Measurements from ENCODE around the gene GNAO1.

The GNAO1 gene

DNA sequence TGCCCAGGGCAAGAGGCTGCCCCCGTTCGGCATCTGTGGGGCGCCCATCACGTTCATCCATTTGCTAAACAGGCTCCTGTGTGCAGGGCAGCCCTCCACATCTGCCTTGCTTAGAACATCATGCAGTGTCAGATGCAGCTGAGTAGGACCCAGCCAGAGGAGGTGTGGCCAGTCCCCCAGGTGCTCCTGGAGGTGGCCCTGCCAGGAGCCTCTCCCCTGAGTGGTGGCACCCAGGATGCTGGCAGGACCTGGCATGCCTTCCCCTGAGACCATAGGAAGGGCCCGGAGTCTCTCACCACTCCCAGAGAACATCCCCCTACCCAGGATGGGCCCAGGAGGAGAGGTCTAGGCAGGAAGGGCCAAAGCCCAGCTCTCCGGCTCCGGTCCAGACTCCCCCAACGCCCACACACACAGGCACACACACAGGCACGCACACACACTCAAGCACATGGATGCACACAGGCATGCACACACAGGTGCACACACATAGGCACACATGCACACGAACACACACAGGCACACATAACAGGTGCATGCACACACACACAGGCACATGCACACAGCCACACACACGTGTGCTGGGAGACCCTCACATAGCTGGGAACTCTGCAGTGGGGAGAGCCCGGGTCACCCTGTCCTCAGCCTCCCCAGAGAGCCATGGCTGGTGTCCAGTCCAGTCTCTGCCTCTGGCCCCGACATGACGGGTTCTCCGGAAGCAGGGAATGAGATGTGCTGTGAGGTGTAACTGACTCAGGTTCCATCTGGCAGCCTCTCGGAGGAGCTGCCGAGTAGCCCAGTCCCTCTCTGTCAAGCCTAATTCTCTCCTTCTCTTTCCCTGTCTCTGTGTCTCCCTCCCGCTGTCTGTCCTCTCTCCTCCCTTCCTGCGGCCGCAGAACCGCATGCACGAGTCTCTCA is 159.5 kb downstream of the GNAO1 start:
- DNase-seq (ENCODE audit: low read depth), result no peak

DNA sequence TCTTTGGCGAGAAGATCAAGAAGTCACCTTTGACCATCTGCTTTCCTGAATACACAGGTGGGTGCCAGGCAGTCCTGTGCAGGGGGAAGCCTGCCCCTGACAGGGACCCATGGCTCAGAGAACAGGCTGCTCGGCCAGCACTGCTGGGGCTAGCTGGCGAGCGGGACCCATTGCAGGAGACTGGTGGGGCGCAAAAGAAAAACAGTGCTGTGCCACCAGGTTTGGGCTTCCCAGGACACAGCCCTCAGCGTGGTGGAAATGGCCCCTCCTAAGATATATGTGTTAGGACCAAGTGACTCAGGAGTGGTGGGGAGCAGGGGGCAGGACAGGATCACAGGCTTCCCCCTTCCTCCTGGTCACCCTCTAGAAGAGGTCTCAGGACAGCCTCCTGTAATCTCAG is 160.2 kb downstream of the GNAO1 start:
- DNase-seq (ENCODE audit: low read depth), result no peak

DNA sequence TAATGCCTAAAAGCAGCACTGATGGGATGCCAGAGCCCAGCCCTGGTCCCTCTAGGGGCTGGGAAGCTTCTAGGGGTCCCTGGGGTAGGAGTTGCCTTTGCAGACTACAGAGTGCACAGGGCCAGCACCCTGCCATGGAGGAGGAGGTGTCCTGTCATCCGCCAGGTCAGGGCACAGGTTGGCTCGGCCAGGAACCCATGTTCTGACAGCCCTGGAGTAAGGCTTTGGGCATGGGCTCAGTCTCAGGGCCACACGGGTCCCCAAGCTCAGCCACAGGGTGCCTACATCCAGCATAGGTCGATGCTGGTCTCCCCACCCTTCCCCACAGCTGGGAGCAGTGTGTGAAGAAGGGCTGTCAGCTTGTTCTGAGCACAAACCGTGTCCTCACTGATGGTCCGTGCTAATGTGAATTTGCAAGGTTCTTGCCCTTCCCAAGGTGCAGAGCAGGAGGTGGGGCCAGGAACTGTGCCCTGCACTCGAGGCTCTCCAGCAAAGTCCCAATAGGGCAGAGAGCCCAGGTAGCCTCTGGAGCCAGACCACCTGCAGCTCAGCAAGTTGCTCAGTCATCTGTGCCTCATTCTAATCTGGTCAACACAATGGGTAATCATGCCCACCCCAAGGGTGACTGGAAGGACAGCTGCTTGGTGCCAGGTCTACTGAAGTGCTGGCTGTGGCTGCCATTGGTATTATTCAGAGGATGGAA is 161.2 kb downstream of the GNAO1 start:
- DNase-seq (ENCODE audit: low read depth), result no peak

DNA sequence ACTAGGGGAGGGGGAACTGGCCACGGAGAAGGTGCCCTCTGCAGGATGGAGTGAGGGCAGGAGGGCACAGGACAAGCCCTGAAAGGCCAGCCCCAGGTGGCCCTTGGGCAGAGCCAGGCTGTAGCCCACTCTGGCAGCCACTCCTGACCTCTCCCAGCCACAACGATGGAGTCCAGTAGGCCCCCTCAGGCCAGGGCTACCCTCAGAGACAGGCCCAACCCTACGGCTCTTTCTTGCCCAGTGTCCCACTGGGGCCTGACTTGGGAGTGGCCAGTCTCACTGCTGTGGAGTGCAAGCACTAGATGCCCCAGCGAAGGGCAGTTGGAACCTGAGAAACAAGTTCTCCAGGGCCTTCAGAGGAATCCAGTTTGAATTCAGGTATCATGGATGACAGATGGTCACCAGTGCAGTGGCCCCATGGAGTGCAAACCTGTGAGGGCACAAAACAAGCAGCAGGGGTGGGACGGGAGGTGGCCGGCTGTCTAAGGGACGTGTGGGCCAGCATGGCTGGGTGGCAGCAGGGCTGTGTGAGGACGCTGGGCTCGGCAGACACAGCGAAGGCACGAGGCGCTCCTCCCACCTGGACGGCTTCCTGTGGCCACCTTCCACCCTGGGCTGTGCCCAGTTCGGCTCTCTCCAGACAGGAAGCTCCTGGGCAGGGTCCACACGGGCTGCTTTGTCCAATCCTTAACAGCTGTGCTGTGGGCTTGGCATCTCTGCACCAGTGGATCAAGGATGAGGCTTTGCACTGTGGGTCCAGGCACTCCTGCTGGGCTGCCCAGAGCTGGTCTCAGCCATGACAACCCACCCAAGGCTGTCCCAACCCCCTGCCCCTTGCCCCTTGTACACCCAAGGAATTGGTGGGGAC is 162.0 kb downstream of the GNAO1 start:
- no peak for DNase-seq (ENCODE audit: low read depth)

DNA sequence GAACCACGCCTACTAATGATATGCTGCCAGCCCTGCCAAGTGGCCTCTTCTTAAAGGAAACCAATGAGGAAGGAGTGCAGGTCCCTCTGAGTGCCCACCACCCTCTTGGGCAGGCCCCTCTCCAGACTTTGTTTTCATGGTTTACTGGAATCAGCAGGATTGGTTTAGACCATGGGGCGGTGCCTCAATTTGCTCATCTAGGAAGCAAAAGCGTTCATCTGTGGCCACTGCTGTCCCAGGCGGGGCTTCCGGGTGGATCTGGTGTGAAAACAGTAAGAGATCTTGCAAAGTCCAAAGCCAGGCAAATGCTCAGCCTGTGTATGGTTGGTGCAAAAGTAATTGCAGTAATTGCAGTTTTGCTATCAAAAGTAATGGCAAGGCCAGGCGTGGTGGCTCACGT is 162.7 kb downstream of the GNAO1 start:
- DNase-seq (ENCODE audit: low read depth), result no peak

DNA sequence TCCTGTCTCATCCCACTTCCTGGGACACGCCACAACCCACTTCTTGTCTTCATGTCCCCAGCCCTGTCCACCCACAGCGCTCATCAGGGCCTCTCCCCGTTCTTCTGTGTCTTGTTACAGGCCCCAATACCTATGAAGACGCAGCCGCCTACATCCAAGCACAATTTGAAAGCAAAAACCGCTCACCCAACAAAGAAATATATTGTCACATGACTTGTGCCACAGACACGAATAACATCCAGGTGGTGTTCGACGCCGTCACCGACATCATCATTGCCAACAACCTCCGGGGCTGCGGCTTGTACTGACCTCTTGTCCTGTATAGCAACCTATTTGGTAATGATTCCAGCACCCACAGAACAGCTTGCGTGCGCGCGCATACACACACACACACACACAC is 163.5 kb downstream of the GNAO1 start:
- no peak for DNase-seq (ENCODE audit: low read depth)

DNA sequence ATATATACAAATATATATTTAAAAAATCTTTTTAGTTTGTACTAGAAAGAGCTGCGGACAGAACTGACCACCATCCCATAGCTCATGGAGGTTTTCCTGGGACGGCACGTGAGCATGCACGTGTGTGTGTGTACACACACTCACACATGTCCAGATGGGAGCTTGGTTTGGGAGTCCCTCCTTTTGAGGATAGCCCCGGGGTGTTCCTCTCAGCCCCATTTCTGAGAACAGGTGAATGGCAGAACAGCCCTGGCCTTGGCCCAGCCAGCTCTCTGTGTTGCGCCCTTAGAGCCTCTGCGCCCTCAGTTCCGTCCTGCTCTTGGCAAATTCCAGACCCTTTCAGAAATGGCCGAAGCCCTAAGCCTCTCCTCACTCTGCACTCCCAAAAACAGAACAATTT is 163.9 kb downstream of the GNAO1 start:
- DNase-seq (ENCODE audit: low read depth), result no peak

DNA sequence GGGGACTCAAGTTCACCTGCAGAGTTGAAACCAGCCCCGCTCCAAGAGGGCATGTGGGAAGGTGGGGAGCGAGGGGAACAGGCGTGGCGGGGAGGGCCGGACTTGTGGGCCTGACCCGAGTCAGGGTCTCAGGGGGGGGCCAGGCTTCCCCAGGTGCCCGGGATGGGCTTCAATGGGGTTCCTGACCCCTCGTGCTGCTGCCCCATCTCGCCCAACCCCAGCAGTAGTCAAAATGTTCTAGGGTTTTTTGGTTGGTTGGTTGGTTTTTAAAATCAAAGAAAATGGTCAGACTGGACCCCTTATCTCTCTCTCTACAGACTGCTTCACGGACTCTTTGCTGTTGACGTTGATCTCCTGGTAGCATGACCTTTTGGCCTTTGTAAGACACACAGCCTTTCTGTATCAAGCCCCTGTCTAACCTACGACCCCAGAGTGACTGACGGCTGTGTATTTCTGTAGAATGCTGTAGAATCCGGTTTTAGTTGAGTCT is 164.5 kb downstream of the GNAO1 start:
- DNase-seq (ENCODE audit: low read depth), result no peak

DNA sequence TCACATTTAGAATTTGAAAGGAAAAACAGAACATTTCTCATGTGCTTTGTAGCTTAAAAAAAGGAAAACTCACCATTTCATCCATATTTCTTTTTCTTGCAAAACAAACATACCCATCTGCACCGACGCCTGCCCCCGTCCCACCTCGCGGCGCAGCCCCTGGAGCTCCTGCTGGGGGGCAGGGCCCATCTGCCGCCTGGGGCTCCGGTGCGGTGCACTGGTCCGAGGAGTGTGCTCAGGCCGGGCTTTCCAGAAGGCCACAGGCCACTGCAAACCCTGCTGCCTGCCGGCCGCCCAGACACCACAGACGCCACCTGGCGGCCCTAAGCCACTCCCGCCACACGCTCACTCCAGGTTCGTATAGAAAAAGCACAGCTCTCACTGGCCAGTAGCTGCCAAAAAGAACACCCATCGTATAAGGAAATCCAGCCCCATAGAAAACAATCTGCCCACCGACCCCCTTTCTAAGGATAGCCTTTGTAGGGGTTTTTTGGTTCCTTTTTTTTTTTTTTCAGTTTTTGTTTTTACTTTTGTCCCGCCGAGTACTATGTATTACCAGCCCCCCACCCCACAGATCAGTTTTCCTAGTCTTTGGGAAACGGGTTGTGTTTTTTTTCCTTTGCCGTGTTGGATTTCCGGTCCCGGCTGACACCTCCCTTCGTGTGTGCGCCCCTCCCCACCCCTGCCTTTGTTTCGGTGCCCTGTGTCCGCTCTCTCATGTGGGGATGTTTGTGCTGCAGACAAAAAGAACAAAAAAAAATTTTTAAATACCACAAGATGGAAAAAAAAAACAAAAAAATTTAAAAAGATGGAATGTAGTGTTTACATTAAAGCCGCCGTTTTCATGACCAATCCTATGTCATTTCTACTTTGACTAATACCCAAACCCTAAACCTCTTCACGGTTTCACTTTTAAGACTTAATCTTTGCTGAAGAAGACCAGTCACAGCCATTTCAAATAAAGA is 165.3 kb downstream of the GNAO1 start:
- DNase-seq (ENCODE audit: low read depth), result peak; percentile 24

DNA sequence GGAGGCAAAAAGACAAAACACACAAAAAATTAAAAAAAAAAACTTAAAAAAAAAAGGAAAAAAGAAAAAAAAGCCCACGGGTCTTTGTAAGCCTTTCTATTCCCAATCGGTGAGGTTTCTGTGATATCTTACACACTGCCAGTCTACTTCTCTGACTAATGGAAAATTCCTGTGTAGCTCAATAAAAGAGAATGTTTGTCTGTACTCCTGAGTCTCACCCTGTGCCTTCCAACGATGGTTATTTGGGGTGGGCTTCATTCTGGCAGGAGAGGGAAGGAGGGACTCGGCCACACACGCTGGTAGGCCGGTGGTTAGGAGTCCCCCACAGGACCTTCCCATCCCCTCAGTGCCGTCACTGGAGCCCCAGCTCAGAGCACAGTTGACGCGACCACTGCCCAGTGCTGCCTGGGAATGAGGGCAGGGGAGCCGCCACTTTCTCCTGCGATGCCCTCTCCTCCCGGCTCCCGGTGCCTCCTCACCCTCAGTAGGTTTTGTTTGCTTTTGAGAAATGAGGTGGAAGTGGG is 166.0 kb downstream of the GNAO1 start:
- no peak for DNase-seq (ENCODE audit: low read depth)

DNA sequence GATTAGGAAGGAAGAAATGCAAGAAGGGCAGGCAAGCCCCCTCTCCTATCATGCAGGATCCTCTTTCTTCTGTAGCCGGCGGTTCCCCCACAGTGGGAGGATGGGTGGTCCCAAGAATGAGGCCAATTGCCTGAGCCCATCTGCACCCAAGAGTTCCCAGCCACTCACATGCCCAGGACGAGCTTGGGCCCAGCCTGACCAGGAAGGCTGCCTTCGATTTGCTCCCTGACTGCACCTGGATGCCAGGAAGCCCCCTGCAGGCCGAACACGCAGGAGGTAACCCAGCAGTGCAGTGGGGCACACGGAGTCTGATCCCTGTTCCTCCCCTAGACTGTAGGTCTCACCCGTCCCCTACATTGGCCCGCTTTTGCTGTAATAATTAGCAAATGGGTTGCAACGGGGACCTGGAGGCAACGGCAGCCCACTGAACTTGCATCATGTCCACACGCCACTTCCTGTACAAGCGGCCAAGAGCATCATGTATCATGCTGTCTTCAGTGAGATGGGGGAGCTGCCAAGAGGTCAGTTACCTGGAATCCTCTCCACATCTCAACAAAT is 166.6 kb downstream of the GNAO1 start:
- no peak for DNase-seq (ENCODE audit: low read depth)

DNA sequence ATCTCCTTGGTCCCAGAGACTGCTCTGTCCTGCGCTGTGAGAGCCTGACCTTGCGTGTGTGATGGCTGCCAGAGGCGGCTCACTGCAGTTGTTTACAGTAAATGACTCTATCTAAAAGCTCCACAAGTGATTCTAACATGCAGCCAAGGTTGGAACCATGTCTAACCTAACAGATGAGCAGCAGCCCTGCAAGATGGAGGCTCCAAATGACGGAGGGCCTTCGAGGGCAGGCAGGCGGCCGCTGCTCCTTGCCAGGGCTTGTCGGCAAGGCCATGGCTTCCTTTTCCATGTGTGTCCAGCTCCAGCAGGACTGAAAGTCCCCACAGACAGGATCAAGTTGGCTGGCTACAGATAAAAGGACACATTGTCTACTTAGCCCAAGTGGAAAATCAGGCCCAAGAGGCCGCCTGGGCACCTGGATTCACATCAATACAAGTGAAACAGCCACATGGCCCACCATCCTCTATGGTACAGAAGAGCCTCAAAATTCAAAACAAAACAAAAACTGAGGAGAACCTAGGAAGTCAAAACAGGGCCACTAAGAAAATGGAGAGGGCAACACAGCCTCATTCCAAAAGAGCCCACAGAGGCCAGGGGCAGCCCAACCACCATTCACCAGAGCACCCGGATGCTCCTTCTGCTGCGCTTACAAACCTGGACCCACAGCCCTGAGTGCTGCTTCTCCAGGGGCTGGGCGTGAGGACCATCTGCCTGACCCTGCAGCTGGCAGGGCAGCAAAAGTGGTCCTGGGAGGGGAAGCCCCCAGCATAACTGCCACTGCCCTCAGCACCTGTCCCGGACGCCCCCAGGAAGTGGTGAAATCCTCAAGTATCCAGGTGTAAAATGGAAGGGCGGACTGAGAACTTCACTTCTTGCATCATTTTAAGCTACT is 169.1 kb downstream of the GNAO1 start:
- no peak for DNase-seq (ENCODE audit: low read depth)

DNA sequence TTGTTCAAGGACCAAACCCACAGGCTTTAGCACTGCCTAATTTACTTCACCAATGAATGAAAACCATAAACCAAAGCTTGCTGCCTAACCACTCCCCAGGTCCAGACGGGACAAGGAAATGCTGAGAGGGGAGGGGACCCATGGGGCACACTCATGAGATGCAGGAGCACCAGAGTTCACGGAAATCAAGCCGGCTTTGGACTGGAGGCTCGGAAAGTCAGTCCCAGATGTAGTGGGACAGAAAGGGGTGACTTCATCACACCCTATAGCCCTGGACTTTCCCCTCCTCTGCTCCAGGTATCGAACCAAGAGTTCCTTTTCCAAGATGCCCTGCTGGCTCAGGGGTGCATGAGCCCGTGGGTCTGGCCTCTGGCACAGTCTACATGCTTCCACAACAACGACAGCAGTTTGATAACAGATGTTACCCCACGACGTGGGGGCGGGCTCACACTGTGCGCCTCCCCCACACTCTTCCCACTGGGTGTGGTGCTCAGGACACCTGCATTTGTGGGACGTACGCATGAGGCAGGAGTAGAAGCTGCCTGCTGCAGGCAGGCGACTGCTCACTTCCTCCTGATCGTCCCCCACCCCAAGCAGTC is 170.9 kb downstream of the GNAO1 start:
- DNase-seq (ENCODE audit: low read depth), result no peak

DNA sequence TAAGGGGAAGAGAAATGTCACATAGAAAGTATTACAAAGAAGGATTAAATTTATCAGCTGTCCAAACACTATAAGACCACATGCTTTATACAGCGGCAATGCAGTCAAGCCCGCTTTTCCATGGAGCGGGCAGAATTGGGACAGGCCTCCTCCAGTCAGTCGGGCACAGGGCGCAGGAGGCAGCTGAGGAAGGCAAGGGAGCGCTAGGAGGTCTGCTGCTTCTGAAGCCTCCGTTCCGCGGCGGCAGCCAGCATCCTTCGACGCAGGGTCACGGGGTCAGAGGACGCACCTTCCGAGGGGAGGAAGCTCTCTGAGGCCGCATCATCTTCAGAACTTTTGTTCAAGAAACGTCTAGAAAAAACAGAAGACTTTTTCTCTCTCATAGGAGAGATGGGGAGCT is 171.4 kb downstream of the GNAO1 start:
- DNase-seq (ENCODE audit: low read depth), result no peak

DNA sequence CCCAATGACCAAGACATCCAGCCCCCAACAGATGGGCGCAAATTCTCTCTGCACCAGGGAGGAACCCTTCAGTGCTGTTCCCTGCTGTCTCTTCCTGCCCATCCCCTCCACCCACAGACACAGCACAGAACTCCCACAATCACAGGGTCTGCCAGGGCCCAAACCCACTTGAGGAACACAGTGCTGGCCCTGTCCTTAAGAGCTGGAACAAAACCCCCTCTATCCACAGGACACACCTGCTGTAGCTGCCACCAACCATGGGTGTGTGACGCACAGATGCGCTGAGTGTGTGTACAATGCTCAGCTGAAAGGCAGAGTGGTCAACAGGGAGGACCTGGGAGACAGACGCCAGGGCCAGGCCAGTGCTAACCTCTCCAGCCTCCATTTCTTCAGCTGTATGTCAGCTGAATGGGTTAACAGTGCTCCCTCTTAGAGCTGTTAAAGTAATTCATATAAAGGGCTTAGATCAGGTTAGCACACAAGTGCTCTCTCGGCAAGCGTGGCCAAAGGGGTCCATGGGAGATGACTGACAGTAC is 172.0 kb downstream of the GNAO1 start:
- DNase-seq (ENCODE audit: low read depth), result no peak

DNA sequence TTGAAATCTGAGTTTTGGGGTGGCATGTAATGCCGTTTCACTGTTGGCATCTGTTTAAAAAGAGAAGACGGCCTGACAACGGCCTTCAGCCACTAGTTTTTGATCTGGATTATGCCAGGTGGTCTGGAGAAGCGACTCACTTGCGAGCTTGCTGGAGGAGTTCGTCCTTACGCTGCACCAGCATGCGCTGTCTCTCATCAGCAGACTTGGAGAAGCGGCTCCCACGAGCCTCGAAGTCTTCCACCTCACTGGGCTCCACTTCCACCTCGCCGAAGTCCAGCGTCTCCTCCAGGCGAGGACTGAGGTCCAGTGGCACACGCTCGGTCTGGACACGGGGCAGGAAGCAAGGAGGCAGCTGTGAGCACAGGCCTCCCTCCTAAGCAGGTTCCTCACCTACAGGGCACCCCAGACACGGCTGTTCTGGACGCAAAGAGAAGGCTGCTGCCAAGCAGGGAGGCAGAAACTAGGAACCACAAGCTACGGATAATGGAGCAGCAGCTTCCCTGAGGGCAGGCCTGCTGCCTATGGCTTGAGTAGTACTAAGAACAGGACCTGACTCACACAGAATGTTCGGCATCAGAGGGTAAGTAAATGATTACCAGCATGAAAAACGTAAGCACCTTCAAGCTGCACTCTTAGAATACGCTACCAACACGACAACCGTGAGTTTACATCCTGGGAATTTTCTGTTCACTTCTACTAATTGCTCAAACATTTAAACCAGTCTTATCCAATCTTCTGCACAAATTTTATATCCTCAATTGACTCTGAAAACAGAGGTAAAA is 172.7 kb downstream of the GNAO1 start:
- DNase-seq (ENCODE audit: low read depth), result no peak

DNA sequence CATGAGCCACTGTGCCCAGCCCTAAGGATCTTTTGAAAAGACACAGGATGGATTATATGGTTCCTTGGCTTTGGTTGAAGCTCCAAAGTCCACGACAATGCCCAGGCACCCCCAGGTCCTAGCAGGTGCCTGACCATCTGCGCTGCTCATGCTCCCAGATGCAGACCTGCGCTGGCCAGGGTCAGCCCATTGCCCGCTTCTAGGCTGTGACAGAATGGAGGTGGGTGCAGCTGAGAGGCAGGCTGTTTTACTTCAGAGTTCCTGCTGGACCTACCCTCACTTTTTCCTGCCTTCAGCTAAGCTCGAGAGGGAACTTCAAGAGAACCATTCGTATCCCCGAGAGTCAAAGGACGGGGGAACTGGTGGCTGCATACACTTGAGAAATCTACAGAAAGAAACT is 173.6 kb downstream of the GNAO1 start:
- DNase-seq (ENCODE audit: low read depth), result no peak

DNA sequence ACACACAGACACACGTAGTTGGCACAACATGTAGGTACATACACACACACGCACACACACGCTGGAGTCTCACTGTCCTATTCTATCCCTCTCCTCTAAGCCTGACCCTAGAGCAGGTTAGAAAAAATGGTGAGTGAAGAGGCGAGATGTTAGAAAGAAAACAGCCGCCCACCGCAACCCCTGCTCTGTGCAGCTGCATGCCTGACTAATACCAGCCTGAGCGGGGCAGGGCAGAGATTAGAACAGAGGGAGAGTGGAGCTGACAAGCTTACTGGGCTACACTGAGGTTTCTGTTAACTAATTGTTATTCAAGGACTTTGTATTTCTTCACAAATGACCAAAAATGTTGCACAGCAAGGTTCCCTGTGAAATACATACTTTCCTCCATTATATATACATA is 174.3 kb downstream of the GNAO1 start:
- no peak for DNase-seq (ENCODE audit: low read depth)

Measured in stimulated activated CD8-positive, alpha-beta memory T cell treated with anti-CD3 and anti-CD28 coated beads, Interleukin-7, amount 100 ng/mL, for 24 hours (primary cell).